ENCODE results near the gene KPTN. TPM values are rescaled to one million over a fixed set of nuclear protein-coding genes. Genes with fewer than 3 reads are reported as not detected.
A peak's percentile ranks its signal among the peaks of the same experiment; 100 is the strongest.

The KPTN gene
- total and polyA plus RNA-seq, 2 of the 13 experiments (the other 11 are each of a cell fraction or from before 2014, with no cell fraction given): 9.1 to 13.3 TPM

DNA sequence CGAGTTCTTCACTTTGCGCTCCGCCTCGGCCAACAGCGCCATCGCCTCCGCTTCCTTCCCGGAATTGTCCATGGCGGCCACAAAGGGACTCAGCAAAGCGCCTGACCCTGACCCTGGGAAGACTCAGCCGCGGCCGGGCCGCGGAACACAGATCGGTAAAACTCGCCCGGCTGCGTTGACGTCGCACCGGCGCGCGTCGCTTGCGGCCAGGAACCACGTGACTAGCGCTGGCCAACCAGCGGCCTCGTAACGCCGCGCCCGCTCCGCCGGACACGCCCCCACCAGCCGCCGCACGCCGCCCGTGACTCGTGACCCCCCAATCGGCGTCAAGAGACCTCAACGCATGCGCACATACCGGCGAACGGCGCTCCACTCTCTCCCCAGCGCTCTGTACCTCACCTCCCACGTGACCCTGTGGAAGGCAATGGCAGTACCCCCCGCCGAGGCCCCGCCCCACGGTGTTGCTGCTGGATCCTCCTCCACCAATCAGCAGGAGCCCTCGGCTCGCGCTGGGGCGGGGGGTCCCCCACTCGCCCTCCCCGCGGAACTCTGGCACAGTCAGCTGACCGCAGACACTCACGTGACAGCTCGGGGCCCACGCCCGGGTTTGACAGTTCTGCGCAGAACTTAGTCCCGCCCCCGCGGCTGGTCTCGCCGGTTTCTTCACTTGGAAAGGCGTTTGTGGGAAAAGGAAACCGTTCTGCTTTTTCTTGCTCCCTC is 31.0 kb upstream of the KPTN start, which contains the start of gene NAPA (continued):
- TF ChIP-seq SOX6 (IDR thresholded peaks at IDR 0.05): no peak
- TF ChIP-seq SOX6 (CRISPR knock-in tag; IDR thresholded peaks at IDR 0.05): peak; percentile 76
- peak; percentile 96 for TF ChIP-seq SIN3A (IDR thresholded peaks at IDR 0.05; ENCODE audit: borderline replicate concordance, low read depth, low read length)
- TF ChIP-seq GPN1 (CRISPR knock-in tag; IDR thresholded peaks at IDR 0.05; ENCODE audit: borderline replicate concordance): no peak
- no peak for TF ChIP-seq ZNF17 (CRISPR knock-in tag; IDR thresholded peaks at IDR 0.05)
- peak; percentile 98 for TF ChIP-seq SRSF1 (optimal IDR thresholded peaks at IDR 0.05; ENCODE audit: low read depth, low read length)
- TF ChIP-seq RXRB (CRISPR knock-in tag; IDR thresholded peaks at IDR 0.05; ENCODE audit: borderline replicate concordance): 0 out of 2 replicates have a peak, but pooled peaks have one; percentile 43
- peak; percentile 77 for TF ChIP-seq ZNF501 (CRISPR knock-in tag; IDR thresholded peaks at IDR 0.05)
- no peak for TF ChIP-seq GLI4 (CRISPR knock-in tag; IDR thresholded peaks at IDR 0.05; ENCODE audit: borderline replicate concordance)
- TF ChIP-seq YEATS4 (CRISPR knock-in tag; IDR thresholded peaks at IDR 0.05; ENCODE audit: borderline replicate concordance): peak; percentile 59; the same call in 1 of the 2 replicates
- TF ChIP-seq DR1 (CRISPR knock-in tag; IDR thresholded peaks at IDR 0.05): peak; percentile 84
- TF ChIP-seq IKZF4 (CRISPR knock-in tag; IDR thresholded peaks at IDR 0.05; ENCODE audit: borderline replicate concordance, low read depth, not compliant biosample characterization): peak; percentile 43
- TF ChIP-seq HNRNPUL1 (IDR thresholded peaks at IDR 0.05; ENCODE audit: low read depth, low read length): no peak
- TF ChIP-seq, protein P1, sequence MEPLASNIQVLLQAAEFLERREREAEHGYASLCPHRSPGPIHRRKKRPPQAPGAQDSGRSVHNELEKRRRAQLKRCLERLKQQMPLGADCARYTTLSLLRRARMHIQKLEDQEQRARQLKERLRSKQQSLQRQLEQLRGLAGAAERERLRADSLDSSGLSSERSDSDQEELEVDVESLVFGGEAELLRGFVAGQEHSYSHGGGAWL (CRISPR knock-in tag; IDR thresholded peaks at IDR 0.05): 0 out of 2 replicates have a peak, but pooled peaks have one; percentile 14
- no peak; the same call in 1 of the 2 replicates for TF ChIP-seq ZNF691 (CRISPR knock-in tag; IDR thresholded peaks at IDR 0.05; ENCODE audit: borderline replicate concordance, low read depth)
- TF ChIP-seq PHF21A (CRISPR knock-in tag; IDR thresholded peaks at IDR 0.05): peak; percentile 94
- no peak for TF ChIP-seq RFX3 (CRISPR knock-in tag; IDR thresholded peaks at IDR 0.05)
- TF ChIP-seq PHF5A (CRISPR knock-in tag; IDR thresholded peaks at IDR 0.05; ENCODE audit: low read depth, unreplicated experiment): peak; percentile 25
- peak; percentile 77; the same call in 1 of the 2 replicates for TF ChIP-seq IRF9 (CRISPR knock-in tag; IDR thresholded peaks at IDR 0.05; ENCODE audit: borderline replicate concordance)
- TF ChIP-seq, protein P2, sequence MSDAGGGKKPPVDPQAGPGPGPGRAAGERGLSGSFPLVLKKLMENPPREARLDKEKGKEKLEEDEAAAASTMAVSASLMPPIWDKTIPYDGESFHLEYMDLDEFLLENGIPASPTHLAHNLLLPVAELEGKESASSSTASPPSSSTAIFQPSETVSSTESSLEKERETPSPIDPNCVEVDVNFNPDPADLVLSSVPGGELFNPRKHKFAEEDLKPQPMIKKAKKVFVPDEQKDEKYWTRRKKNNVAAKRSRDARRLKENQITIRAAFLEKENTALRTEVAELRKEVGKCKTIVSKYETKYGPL (CRISPR knock-in tag; IDR thresholded peaks at IDR 0.05): no peak
- no peak for TF ChIP-seq NFKB2 (CRISPR knock-in tag; IDR thresholded peaks at IDR 0.05; ENCODE audit: borderline replicate concordance)
- TF ChIP-seq PBX2 (CRISPR knock-in tag; IDR thresholded peaks at IDR 0.05): no peak
